ENCODE results near the gene ZIC1.

DNA sequence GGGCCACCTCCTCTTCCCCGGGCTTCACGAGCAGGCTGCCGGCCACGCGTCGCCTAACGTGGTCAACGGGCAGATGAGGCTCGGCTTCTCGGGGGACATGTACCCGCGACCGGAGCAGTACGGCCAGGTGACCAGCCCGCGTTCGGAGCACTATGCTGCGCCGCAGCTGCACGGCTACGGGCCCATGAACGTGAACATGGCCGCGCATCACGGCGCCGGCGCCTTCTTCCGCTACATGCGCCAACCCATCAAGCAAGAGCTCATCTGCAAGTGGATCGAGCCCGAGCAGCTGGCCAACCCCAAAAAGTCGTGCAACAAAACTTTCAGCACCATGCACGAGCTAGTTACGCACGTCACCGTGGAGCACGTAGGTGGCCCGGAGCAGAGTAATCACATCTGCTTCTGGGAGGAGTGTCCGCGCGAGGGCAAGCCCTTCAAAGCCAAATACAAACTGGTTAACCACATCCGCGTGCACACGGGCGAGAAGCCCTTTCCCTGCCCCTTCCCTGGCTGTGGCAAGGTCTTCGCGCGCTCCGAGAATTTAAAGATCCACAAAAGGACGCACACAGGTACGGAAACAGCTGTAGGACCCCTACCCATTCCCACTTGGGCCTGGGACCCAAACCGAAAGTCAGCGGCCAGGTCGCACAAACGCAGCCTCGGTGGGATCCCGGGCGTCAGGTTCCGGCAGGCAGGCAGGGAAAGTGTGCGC, 1.5 kb downstream of the ZIC1 start:
- TF ChIP-seq, protein P1, sequence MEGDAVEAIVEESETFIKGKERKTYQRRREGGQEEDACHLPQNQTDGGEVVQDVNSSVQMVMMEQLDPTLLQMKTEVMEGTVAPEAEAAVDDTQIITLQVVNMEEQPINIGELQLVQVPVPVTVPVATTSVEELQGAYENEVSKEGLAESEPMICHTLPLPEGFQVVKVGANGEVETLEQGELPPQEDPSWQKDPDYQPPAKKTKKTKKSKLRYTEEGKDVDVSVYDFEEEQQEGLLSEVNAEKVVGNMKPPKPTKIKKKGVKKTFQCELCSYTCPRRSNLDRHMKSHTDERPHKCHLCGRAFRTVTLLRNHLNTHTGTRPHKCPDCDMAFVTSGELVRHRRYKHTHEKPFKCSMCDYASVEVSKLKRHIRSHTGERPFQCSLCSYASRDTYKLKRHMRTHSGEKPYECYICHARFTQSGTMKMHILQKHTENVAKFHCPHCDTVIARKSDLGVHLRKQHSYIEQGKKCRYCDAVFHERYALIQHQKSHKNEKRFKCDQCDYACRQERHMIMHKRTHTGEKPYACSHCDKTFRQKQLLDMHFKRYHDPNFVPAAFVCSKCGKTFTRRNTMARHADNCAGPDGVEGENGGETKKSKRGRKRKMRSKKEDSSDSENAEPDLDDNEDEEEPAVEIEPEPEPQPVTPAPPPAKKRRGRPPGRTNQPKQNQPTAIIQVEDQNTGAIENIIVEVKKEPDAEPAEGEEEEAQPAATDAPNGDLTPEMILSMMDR (IDR thresholded peaks at IDR 0.05; ENCODE audit: low read length), result no peak
- TF ChIP-seq EZH2 (optimal IDR thresholded peaks at IDR 0.05; ENCODE audit: low read depth, low read length) (no peak), EZH2phosphoT487 (IDR thresholded peaks at IDR 0.05; ENCODE audit: low read length) (no peak)

Data from MM.1S (cell line).